Ovary (tissue), 9 donors: ENCODE data around the gene PSMG3. TPM values are rescaled to one million over a fixed set of nuclear protein-coding genes. Genes with fewer than 3 reads are reported as not detected.

Source experiments
- DNase-seq, 5 donors: peaks; one replicate each; pipeline ENCODE4 v3.0.0-alpha.2; 2019 to 2020
- H3K27ac ChIP-seq, 2 donors: fragments of 200-600 bp; one replicate each; pipeline versions ENCODE4 v1.5.1 to v1.8.0; 2019 to 2022
- H3K27me3 ChIP-seq: fragments of 200-600 bp; one replicate; pipeline ENCODE4 v1.8.0; 2022
- H3K36me3 ChIP-seq: fragments of 200-600 bp; sonication (generic); one replicate; pipeline ENCODE4 v1.5.1; 2019
- H3K4me1 ChIP-seq: one replicate; pipeline ENCODE4 v1.8.1; 2013; ENCODE audit warnings: mild to moderate bottlenecking, moderate library complexity; ENCODE audit not compliant: insufficient read depth
- H3K4me3 ChIP-seq: fragments of 200-600 bp; sonication (generic); one replicate; pipeline ENCODE4 v1.5.1; 2017
- H3K9me3 ChIP-seq, 2 donors: fragments of 200-600 bp in 1 of 2; sonication (generic) in 1 of 2; one replicate each; pipeline versions ENCODE4 v1.5.1 to v1.8.1; 2013 to 2019; ENCODE audit warnings: mild to moderate bottlenecking in 1 of 2, moderate library complexity in 1 of 2
- CTCF ChIP-seq, 3 donors: fragments of 450-650 bp in 2 of 3; fragments of 200-600 bp in 1 of 3; IDR thresholded peaks; one replicate each; pipeline versions ENCODE4 v1.5.1 to v1.8.0; 2016 to 2022; ENCODE audit warnings: antibody characterized with exemption in 3 of 3, mild to moderate bottlenecking in 1 of 3
- EP300 ChIP-seq: sonication (generic); formaldehyde crosslinking; IDR thresholded peaks from one replicate; pipeline ENCODE4 v1.6.1; 2017; ENCODE audit warnings: antibody characterized with exemption
- POLR2A ChIP-seq: fragments of 450-650 bp; IDR thresholded peaks from one replicate; pipeline ENCODE4 v1.6.1; 2017; ENCODE audit warnings: antibody characterized with exemption, mild to moderate bottlenecking, moderate library complexity
- WGBS, 3 donors: extraction: QIAGEN DNeasy Blood & Tissue Kit in 1 of 3; methylation state at CpG; one replicate each; pipeline versions ENCODE4 v1.1.5 to v1.1.7; 2013 to 2017; 5-methylcytosine and 5-hydroxymethylcytosine counted together
- intact Hi-C, 4 donors: fragments of 100-400 bp; cut with DNase I; formaldehyde crosslinking; loops; one replicate each; pipeline versions ENCODE4 v1.11.0 to v1.15.1; 2022 to 2023
- polyA plus RNA-seq, 2 donors: library from polyadenylated mRNA; stranded (reverse); fragments of 200-250 nt in 1 of 2; fragments of 350-450 nt in 1 of 2; fragmentation: Illumina TruSeq in 1 of 2; extraction: RNeasy Lipid Tissue Mini Kit (QIAGEN cat#74804) in 1 of 2; gene quantifications; one replicate each; pipeline ENCODE4 v1.2.3, GENCODE V29; 2013 to 2014
- total RNA-seq, 7 donors: library from RNA; depleted of rRNA in 2 of 7; stranded (reverse); fragments of >200 nt in 2 of 7; fragmentation: NEBNext Ultra II Directional in 3 of 7; extraction: Animal tissue kit (Norgen Biotek cat#: 25700) in 3 of 7; gene quantifications; one replicate each; pipeline versions ENCODE4 v1.1.0 to v1.2.4, GENCODE V29; 2016 to 2023
- donor health status: DM: no; HTN: no; CAD: no; lungs with moderate emphysema.
- donor health status: DM: no; HTN: no; CAD: no.
- donor health status: Bipolar disorder and iron deficiency.
- donor health status: DM: yes; HTN: yes; CAD: no.
- donor health status: DM: no; HTN: no; CAD: no.
- donor health status: DM: yes; HTN: yes; CAD: no.

PSMG3 gene
- total and polyA plus RNA-seq, 9 donors = 12.7 to 34.5 (median 18.6) TPM

GRCh38 chr7:1559626-1560590, 9.9 kb downstream of the PSMG3 start:
- TF ChIP-seq EP300 = no peak
- TF ChIP-seq CTCF (IDR thresholded peaks at IDR 0.05) = no peak
- no peak for TF ChIP-seq POLR2A
- H3K9me3 ChIP-seq = no peaks in the 10 kb centered on the region
- DNase-seq = peak in 1 of 5 donors; percentile 17
- no peak overlapping the region for H3K27ac ChIP-seq
- peaks cover 9% of the 10 kb centered on the region for H3K4me1 ChIP-seq
- WGBS, 3 donors = 73 to 79% (median 75%) methylated on average over 26 to 28 of the region's 28 CpGs
- H3K4me3 ChIP-seq = no peak overlapping the region
- no peaks in the 10 kb centered on the region for H3K36me3 ChIP-seq
- intact Hi-C loops = no loop called here
- no peaks in the 10 kb centered on the region for H3K27me3 ChIP-seq

GRCh38 chr7:1558841-1559625, 10.8 kb downstream of the PSMG3 start:
- H3K27me3 ChIP-seq = no peaks in the 10 kb centered on the region

GRCh38 chr7:1558181-1558811, 11.5 kb downstream of the PSMG3 start:
- intact Hi-C loops = no loop called here
- Histone ChIP-seq H3K27me3 (no peaks in the 10 kb centered on the region), H3K4me3 (no peak overlapping the region), H3K9me3 (no peaks in the 10 kb centered on the region), H3K27ac (no peak overlapping the region), H3K36me3 (no peaks in the 10 kb centered on the region), H3K4me1 (peaks cover 9% of the 10 kb centered on the region)
- 50 to 59% (median 50%) methylated on average over 24 of the region's 24 CpGs for WGBS, 3 donors
- TF ChIP-seq POLR2A (no peak), CTCF (IDR thresholded peaks at IDR 0.05) (no peak), EP300 (no peak)
- peak in 1 of 5 donors; percentile 21 for DNase-seq

More at GRCh38 chr7:1558841-1559625, 10.8 kb downstream of the PSMG3 start:
- Histone ChIP-seq H3K36me3 (no peaks in the 10 kb centered on the region), H3K4me3 (no peak overlapping the region), H3K27ac (no peak overlapping the region), H3K9me3 (no peaks in the 10 kb centered on the region), H3K4me1 (peaks cover 9% of the 10 kb centered on the region)
- TF ChIP-seq EP300 (no peak), POLR2A (no peak), CTCF (IDR thresholded peaks at IDR 0.05) (no peak)
- DNase-seq = peak in 1 of 5 donors; percentile 18
- intact Hi-C loops = no loop called here
- 89 to 90% (median 89%) methylated on average over 27 to 32 of the region's 32 CpGs for WGBS, 3 donors

GRCh38 chr7:1557771-1558170, 12.1 kb downstream of the PSMG3 start:
- Histone ChIP-seq H3K4me3 (no peak overlapping the region), H3K9me3 (no peaks in the 10 kb centered on the region), H3K36me3 (no peaks in the 10 kb centered on the region), H3K27me3 (no peaks in the 10 kb centered on the region), H3K27ac (no peak overlapping the region), H3K4me1 (peaks cover 9% of the 10 kb centered on the region)
- WGBS, 3 donors = 88 to 96% (median 92%) methylated on average over 9 to 10 of the region's 10 CpGs
- DNase-seq = peak in 1 of 5 donors; percentile 11
- intact Hi-C loops = no loop called here
- TF ChIP-seq EP300 = no peak
- TF ChIP-seq POLR2A = no peak
- TF ChIP-seq CTCF (IDR thresholded peaks at IDR 0.05) = no peak
